Measurements from ENCODE around the gene F10. TPM values are rescaled to one million over a fixed set of nuclear protein-coding genes. Genes with fewer than 3 reads are reported as not detected.

The F10 gene
- polyA plus RNA-seq, 1 of the 3 experiments (the other 2 are of a cell fraction) = 12.5 TPM

- TF ChIP-seq POLR2AphosphoS5 (IDR thresholded peaks at IDR 0.05; ENCODE audit: low read depth, low read length) = no peak
- no peak for TF ChIP-seq NRF1 (IDR thresholded peaks at IDR 0.05; ENCODE audit: low read depth, low read length)
- no peak for TF ChIP-seq MEF2A (IDR thresholded peaks at IDR 0.05; ENCODE audit: borderline replicate concordance, low read depth)
- TF ChIP-seq TCF12 (IDR thresholded peaks at IDR 0.05) = no peak
- TF ChIP-seq TEAD4 (IDR thresholded peaks at IDR 0.05; ENCODE audit: borderline replicate concordance, insufficient read depth) = no peak
- TF ChIP-seq YY1 (IDR thresholded peaks at IDR 0.05; ENCODE audit: low read depth) = no peak
- no peak for TF ChIP-seq RXRA (IDR thresholded peaks at IDR 0.05; ENCODE audit: borderline replicate concordance, low read depth)
- no peak for TF ChIP-seq FOSL2 (IDR thresholded peaks at IDR 0.05; ENCODE audit: borderline replicate concordance, low read depth)
- TF ChIP-seq REST (IDR thresholded peaks at IDR 0.05; ENCODE audit: low read depth, low read length) = no peak
- TF ChIP-seq TAF1 (IDR thresholded peaks at IDR 0.05; ENCODE audit: borderline replicate concordance, low read depth, low read length) = no peak
- TF ChIP-seq USF2 (IDR thresholded peaks at IDR 0.05; ENCODE audit: borderline replicate concordance, low read depth, low read length) = no peak
- TF ChIP-seq FOXJ3 (CRISPR knock-in tag; IDR thresholded peaks at IDR 0.05) = no peak
- no peak for TF ChIP-seq EP300 (IDR thresholded peaks at IDR 0.05; ENCODE audit: borderline replicate concordance in 1 of 2, low read depth in 1 of 2, low read length in 1 of 2)
- no peak for TF ChIP-seq SMC3 (IDR thresholded peaks at IDR 0.05; ENCODE audit: low read depth, low read length)
- no peak for TF ChIP-seq JUND (IDR thresholded peaks at IDR 0.05)
- TF ChIP-seq MXI1 (IDR thresholded peaks at IDR 0.05; ENCODE audit: low read depth, low read length) = no peak
- TF ChIP-seq NFIC (IDR thresholded peaks at IDR 0.05; ENCODE audit: borderline replicate concordance) = no peak
- TF ChIP-seq EZH2phosphoT487 (IDR thresholded peaks at IDR 0.05; ENCODE audit: borderline replicate concordance, low read depth) = no peak
- no peak for TF ChIP-seq PBX3 (IDR thresholded peaks at IDR 0.05)
- H2AFZ ChIP-seq (ENCODE audit: low read depth) = no peak overlapping the region
- H3K9me2 ChIP-seq = no peaks in the 10 kb centered on the region
- H3K4me3 ChIP-seq (ENCODE audit: low read depth in 2 of 2, low read length in 1 of 2) = no peak overlapping the region
- H3K4me1 ChIP-seq (ENCODE audit: control insufficient read depth in 1 of 2, insufficient read depth in 2 of 2, low read depth in 1 of 2, low read length in 1 of 2) = peaks cover 0 to 4% of the 10 kb centered on the region in 2 experiments; a peak in 1 of 4 replicates
- no peak for DNase-seq
- H3K27ac ChIP-seq (ENCODE audit: low read depth in 2 of 2, low read length in 1 of 2) = no peak overlapping the region
- no peaks in the 10 kb centered on the region for H3F3A ChIP-seq (replicated peaks; ENCODE audit: insufficient read depth)
- no peaks in the 10 kb centered on the region for H3K36me3 ChIP-seq (replicated peaks in 1 of 2; ENCODE audit: control insufficient read depth in 1 of 2, insufficient read depth in 2 of 2, low read length in 1 of 2)
- H4K20me1 ChIP-seq (ENCODE audit: insufficient read depth) = no peaks in the 10 kb centered on the region
- POLR2A ChIA-PET = no interaction called here
- H3K4me2 ChIP-seq = no peak overlapping the region
- no peaks in the 10 kb centered on the region for H3K27me3 ChIP-seq (ENCODE audit: insufficient read depth)
- no peak overlapping the region for H3K9ac ChIP-seq
- no peaks in the 10 kb centered on the region for H3K79me2 ChIP-seq (ENCODE audit: insufficient read depth)
- CTCF ChIA-PET = interaction anchor here (0.9 to 1.3 kb wide), 2 partner anchors 15 to 84 kb away, joined by 3 read pairs; no protein-coding TSS in a partner anchor
- H3K9me3 ChIP-seq = no peaks in the 10 kb centered on the region
- WGBS (ENCODE audit: low lambda C conversion rate) = 72% methylated on average over 13 of the region's 24 CpGs
Observed at GRCh38 chr13:113084943-113085540, 37.6 kb upstream of the F10 start.
